GM19193 (cell line): ENCODE data around the gene SDR39U1.

Experiments used
- POLR2A ChIP-seq: IDR thresholded peaks from 4 replicates; pipeline ENCODE4 v1.6.1; 2011; ENCODE audit not compliant: insufficient read depth, insufficient read length; ENCODE audit errors: extremely low read depth

The SDR39U1 gene

GRCh38 chr14:24407608-24408325 lies 34.8 kb downstream of the SDR39U1 start:
- TF ChIP-seq POLR2A: no peak

- TF ChIP-seq POLR2A: no peak
Observed at GRCh38 chr14:24406416-24406815, 36.2 kb downstream of the SDR39U1 start.

- no peak for TF ChIP-seq POLR2A
Observed at GRCh38 chr14:24404814-24405213, 37.8 kb downstream of the SDR39U1 start.

GRCh38 chr14:24403294-24403998 lies 39.1 kb downstream of the SDR39U1 start:
- TF ChIP-seq POLR2A: no peak

- TF ChIP-seq POLR2A: no peak
Observed at GRCh38 chr14:24401810-24402702, 40.5 kb downstream of the SDR39U1 start.

GRCh38 chr14:24399999-24400718 lies 42.4 kb downstream of the SDR39U1 start:
- no peak for TF ChIP-seq POLR2A

GRCh38 chr14:24399447-24399822 lies 43.1 kb downstream of the SDR39U1 start:
- no peak for TF ChIP-seq POLR2A

GRCh38 chr14:24398653-24399446 lies 43.7 kb downstream of the SDR39U1 start, which contains the start of gene NYNRIN:
Gene NYNRIN (plus strand): TSS chr14:24399003. CDS start chr14:24399247, 244 bp downstream.
- TF ChIP-seq POLR2A: no peak

GRCh38 chr14:24398293-24398652 lies 44.3 kb downstream of the SDR39U1 start:
- TF ChIP-seq POLR2A: no peak

- no peak for TF ChIP-seq POLR2A
Observed at GRCh38 chr14:24397639-24398292, 44.8 kb downstream of the SDR39U1 start.

GRCh38 chr14:24395609-24396582 lies 46.7 kb downstream of the SDR39U1 start:
- TF ChIP-seq POLR2A: no peak

GRCh38 chr14:24394275-24394674 lies 48.3 kb downstream of the SDR39U1 start:
- no peak for TF ChIP-seq POLR2A

- no peak for TF ChIP-seq POLR2A
Observed at GRCh38 chr14:24392325-24393091, 50.1 kb downstream of the SDR39U1 start.
